ENCODE data around the gene HMCN1.

Gene HMCN1

DNA sequence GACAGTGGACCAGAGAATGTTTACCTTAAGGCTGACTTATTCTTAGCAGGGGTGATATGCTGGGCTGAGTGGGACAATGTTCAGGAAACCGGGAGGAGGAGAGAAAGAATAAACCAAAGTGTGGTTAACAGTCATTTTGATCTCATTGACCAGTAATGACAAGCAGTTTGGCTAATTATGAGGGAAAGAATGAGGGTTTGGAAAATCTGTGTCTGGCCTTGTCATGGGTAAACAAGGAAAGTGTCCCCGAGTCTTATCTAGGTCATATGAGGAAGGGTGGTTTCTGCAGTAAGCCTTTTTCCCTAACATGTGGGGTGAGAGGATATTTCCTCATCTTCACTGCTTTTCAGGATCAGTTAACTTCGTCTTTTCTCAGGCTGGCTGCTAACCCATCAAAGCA, 485.9 kb downstream of the HMCN1 start:
- no peak overlapping the region for H4K12ac ChIP-seq (ENCODE audit: low read depth, low read length)

DNA sequence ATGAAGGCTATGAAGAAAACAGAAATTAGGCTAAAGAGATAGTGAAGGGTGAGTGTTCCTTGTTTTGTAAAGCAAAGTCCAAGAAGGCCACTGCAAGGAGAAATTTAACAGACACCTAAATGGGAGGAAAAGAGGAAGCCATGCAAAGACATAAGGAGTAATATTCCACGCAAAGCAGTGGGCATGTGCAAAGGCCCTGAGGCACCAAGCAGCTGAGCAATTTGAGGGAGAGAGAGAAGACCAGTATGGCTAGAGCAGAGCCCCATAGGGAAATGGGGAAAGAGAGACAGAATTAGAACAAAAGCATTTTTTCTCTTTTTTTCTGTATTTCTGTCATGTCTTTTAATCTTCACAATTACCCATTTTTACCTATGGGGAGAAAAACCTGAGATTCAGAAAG, 486.7 kb downstream of the HMCN1 start:
- DNase-seq: no peak
- no peak overlapping the region for H3K18ac ChIP-seq (ENCODE audit: low read length)
- no peaks in the 10 kb centered on the region for H3K36me3 ChIP-seq (ENCODE audit: control insufficient read depth in 1 of 2, insufficient read depth in 2 of 2, low read length in 2 of 2)
- H4K91ac ChIP-seq (ENCODE audit: low read depth, low read length): no peak overlapping the region
- H2BK120ac ChIP-seq (ENCODE audit: insufficient read depth, low read length, poor library complexity): no peak overlapping the region
- H3K4me1 ChIP-seq (ENCODE audit: control insufficient read depth in 1 of 2, insufficient read depth in 2 of 2, low read length in 2 of 2): no peaks in the 10 kb centered on the region
- no peak overlapping the region for H3K14ac ChIP-seq (ENCODE audit: low read length)
- no peak overlapping the region for H3K4me3 ChIP-seq (ENCODE audit: low read depth, low read length)
- H2AK5ac ChIP-seq (ENCODE audit: low read length): no peak overlapping the region
- no peak overlapping the region for H2BK12ac ChIP-seq (ENCODE audit: low read length)
- no peak overlapping the region for H2BK5ac ChIP-seq (ENCODE audit: low read depth, low read length, poor library complexity)
- no peak overlapping the region for H3K27ac ChIP-seq (ENCODE audit: low read depth, low read length)
- no peaks in the 10 kb centered on the region for H3K27me3 ChIP-seq (ENCODE audit: insufficient read depth, low read length)
- WGBS (ENCODE audit: extremely low coverage, insufficient coverage, insufficient read length): no CpG with 5 or more reads among the region's 1 CpG
- no peak overlapping the region for H3K23ac ChIP-seq (ENCODE audit: low read length)
- no peak overlapping the region for H4K12ac ChIP-seq (ENCODE audit: low read depth, low read length)
- no peak overlapping the region for H3K9ac ChIP-seq (ENCODE audit: low read length)
- no peaks in the 10 kb centered on the region for H3K79me2 ChIP-seq (ENCODE audit: control insufficient read depth, insufficient read depth, low read length, poor library complexity)
- H3K4ac ChIP-seq (ENCODE audit: low read depth, low read length): no peak overlapping the region
- no peak overlapping the region for H3K4me2 ChIP-seq (ENCODE audit: low read length)
- no peaks in the 10 kb centered on the region for H3K9me3 ChIP-seq (ENCODE audit: insufficient read depth, low read depth, low read length)
- H3K79me1 ChIP-seq (ENCODE audit: low read length): no peaks in the 10 kb centered on the region
- no peak overlapping the region for H4K8ac ChIP-seq (ENCODE audit: low read depth, low read length)
- no peak overlapping the region for H2AFZ ChIP-seq (ENCODE audit: insufficient read depth, low read length, poor library complexity)

More for the DNA sequence above, 485.9 kb downstream of the HMCN1 start:
- Histone ChIP-seq H3K4me2 (ENCODE audit: low read length) (no peak overlapping the region), H3K27me3 (ENCODE audit: insufficient read depth, low read length) (no peaks in the 10 kb centered on the region), H3K23ac (ENCODE audit: low read length) (no peak overlapping the region), H3K9ac (ENCODE audit: low read length) (no peak overlapping the region), H3K4ac (ENCODE audit: low read depth, low read length) (no peak overlapping the region), H4K8ac (ENCODE audit: low read depth, low read length) (no peak overlapping the region), H3K4me1 (ENCODE audit: control insufficient read depth in 1 of 2, insufficient read depth in 2 of 2, low read length in 2 of 2) (no peaks in the 10 kb centered on the region), H2AK5ac (ENCODE audit: low read length) (no peak overlapping the region), H3K79me1 (ENCODE audit: low read length) (no peaks in the 10 kb centered on the region), H3K4me3 (ENCODE audit: low read depth, low read length) (no peak overlapping the region), H2BK12ac (ENCODE audit: low read length) (no peak overlapping the region), H2AFZ (ENCODE audit: insufficient read depth, low read length, poor library complexity) (no peak overlapping the region), H3K36me3 (ENCODE audit: control insufficient read depth in 1 of 2, insufficient read depth in 2 of 2, low read length in 2 of 2) (no peaks in the 10 kb centered on the region), H4K91ac (ENCODE audit: low read depth, low read length) (no peak overlapping the region), H2BK5ac (ENCODE audit: low read depth, low read length, poor library complexity) (no peak overlapping the region), H2BK120ac (ENCODE audit: insufficient read depth, low read length, poor library complexity) (no peak overlapping the region), H3K14ac (ENCODE audit: low read length) (no peak overlapping the region), H3K18ac (ENCODE audit: low read length) (no peak overlapping the region), H3K9me3 (ENCODE audit: insufficient read depth, low read depth, low read length) (no peaks in the 10 kb centered on the region), H3K79me2 (ENCODE audit: control insufficient read depth, insufficient read depth, low read length, poor library complexity) (no peaks in the 10 kb centered on the region), H3K27ac (ENCODE audit: low read depth, low read length) (no peak overlapping the region)
- no CpG with 5 or more reads among the region's 3 CpGs for WGBS (ENCODE audit: extremely low coverage, insufficient coverage, insufficient read length)
- no peak for DNase-seq

DNA sequence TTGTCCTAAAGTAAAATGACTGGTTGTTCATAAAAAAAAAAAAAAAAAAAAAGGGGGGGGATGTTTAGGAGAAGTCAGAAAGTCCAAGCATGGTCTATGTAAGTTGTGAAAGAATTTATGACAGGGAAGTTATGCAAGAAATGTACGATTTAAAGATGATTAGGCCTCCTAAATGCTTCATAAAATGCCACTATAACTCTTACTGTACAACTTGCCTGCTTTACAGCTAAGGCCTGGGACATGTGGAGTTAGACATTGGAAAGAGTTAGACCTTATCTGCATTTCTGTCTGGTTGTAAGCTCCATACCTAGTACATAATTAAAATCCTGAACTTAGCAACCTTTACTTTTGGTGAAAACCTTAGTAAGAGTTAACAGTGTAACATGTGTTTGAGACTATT, 490.9 kb downstream of the HMCN1 start:
- no peak overlapping the region for H3K23ac ChIP-seq (ENCODE audit: low read length)
- no peak overlapping the region for H3K14ac ChIP-seq (ENCODE audit: low read length)
- H3K4ac ChIP-seq (ENCODE audit: low read depth, low read length): no peak overlapping the region
- no peaks in the 10 kb centered on the region for H3K79me1 ChIP-seq (ENCODE audit: low read length)
- H3K36me3 ChIP-seq (ENCODE audit: control insufficient read depth in 1 of 2, insufficient read depth in 2 of 2, low read length in 2 of 2): no peaks in the 10 kb centered on the region
- H3K9me3 ChIP-seq (ENCODE audit: insufficient read depth, low read depth, low read length): no peaks in the 10 kb centered on the region
- peak in 1 of 2 donors; percentile 80 for DNase-seq
- H2BK120ac ChIP-seq (ENCODE audit: insufficient read depth, low read length, poor library complexity): no peak overlapping the region
- H3K4me3 ChIP-seq (ENCODE audit: low read depth, low read length): no peak overlapping the region
- H3K4me2 ChIP-seq (ENCODE audit: low read length): no peak overlapping the region
- H4K91ac ChIP-seq (ENCODE audit: low read depth, low read length): no peak overlapping the region
- H2BK12ac ChIP-seq (ENCODE audit: low read length): no peak overlapping the region
- no peaks in the 10 kb centered on the region for H3K79me2 ChIP-seq (ENCODE audit: control insufficient read depth, insufficient read depth, low read length, poor library complexity)
- H3K18ac ChIP-seq (ENCODE audit: low read length): no peak overlapping the region
- H2AFZ ChIP-seq (ENCODE audit: insufficient read depth, low read length, poor library complexity): no peak overlapping the region
- H4K12ac ChIP-seq (ENCODE audit: low read depth, low read length): no peak overlapping the region
- no peak overlapping the region for H2AK5ac ChIP-seq (ENCODE audit: low read length)
- no peak overlapping the region for H4K8ac ChIP-seq (ENCODE audit: low read depth, low read length)
- H3K4me1 ChIP-seq (ENCODE audit: control insufficient read depth in 1 of 2, insufficient read depth in 2 of 2, low read length in 2 of 2): no peaks in the 10 kb centered on the region
- no CpG with 5 or more reads among the region's 1 CpG for WGBS (ENCODE audit: extremely low coverage, insufficient coverage, insufficient read length)
- no peak overlapping the region for H3K9ac ChIP-seq (ENCODE audit: low read length)
- H3K27ac ChIP-seq (ENCODE audit: low read depth, low read length): no peak overlapping the region
- H2BK5ac ChIP-seq (ENCODE audit: low read depth, low read length, poor library complexity): no peak overlapping the region
- H3K27me3 ChIP-seq (ENCODE audit: insufficient read depth, low read length): no peaks in the 10 kb centered on the region

DNA sequence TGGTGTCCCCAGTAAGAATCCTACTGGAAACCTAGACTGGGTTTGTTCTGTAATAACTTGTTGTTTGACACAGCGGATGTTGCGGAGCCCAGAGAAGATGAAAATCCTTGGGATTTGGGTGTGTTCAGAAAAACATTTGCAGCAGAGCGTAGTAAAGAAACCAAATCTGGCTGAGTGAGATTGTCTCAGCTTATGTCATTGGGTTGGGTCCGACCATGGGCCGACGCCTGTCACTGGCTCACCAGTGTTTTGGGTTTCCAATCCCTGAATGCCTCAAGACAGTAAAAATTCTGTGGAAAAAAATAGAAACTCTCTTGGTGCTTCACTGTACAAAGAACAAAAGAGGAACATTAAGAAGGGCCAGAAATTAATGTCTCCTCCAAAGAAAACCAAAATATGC, 494.6 kb downstream of the HMCN1 start:
- Histone ChIP-seq H2BK120ac (ENCODE audit: insufficient read depth, low read length, poor library complexity) (no peak overlapping the region), H3K4me2 (ENCODE audit: low read length) (no peak overlapping the region), H3K4me3 (ENCODE audit: low read depth, low read length) (no peak overlapping the region), H3K36me3 (ENCODE audit: control insufficient read depth in 1 of 2, insufficient read depth in 2 of 2, low read length in 2 of 2) (no peaks in the 10 kb centered on the region), H3K14ac (ENCODE audit: low read length) (no peak overlapping the region), H3K18ac (ENCODE audit: low read length) (no peak overlapping the region), H3K9ac (ENCODE audit: low read length) (no peak overlapping the region), H3K9me3 (ENCODE audit: insufficient read depth, low read depth, low read length) (no peaks in the 10 kb centered on the region), H3K27ac (ENCODE audit: low read depth, low read length) (no peak overlapping the region), H3K79me2 (ENCODE audit: control insufficient read depth, insufficient read depth, low read length, poor library complexity) (no peaks in the 10 kb centered on the region), H2BK5ac (ENCODE audit: low read depth, low read length, poor library complexity) (no peak overlapping the region), H3K4me1 (ENCODE audit: control insufficient read depth in 1 of 2, insufficient read depth in 2 of 2, low read length in 2 of 2) (no peaks in the 10 kb centered on the region), H2BK12ac (ENCODE audit: low read length) (no peak overlapping the region), H3K23ac (ENCODE audit: low read length) (no peak overlapping the region), H4K8ac (ENCODE audit: low read depth, low read length) (no peak overlapping the region), H3K4ac (ENCODE audit: low read depth, low read length) (no peak overlapping the region), H4K12ac (ENCODE audit: low read depth, low read length) (no peak overlapping the region), H4K91ac (ENCODE audit: low read depth, low read length) (no peak overlapping the region), H3K27me3 (ENCODE audit: insufficient read depth, low read length) (no peaks in the 10 kb centered on the region), H2AFZ (ENCODE audit: insufficient read depth, low read length, poor library complexity) (no peak overlapping the region), H3K79me1 (ENCODE audit: low read length) (no peaks in the 10 kb centered on the region), H2AK5ac (ENCODE audit: low read length) (no peak overlapping the region)
- WGBS (ENCODE audit: extremely low coverage, insufficient coverage, insufficient read length): no CpG with 5 or more reads among the region's 6 CpGs
- DNase-seq: no peak

Data from trophoblast cell (in vitro differentiated cells and primary cell).